ENCODE measurements around the gene PRKCE. TPM values are rescaled to one million over a fixed set of nuclear protein-coding genes. Genes with fewer than 3 reads are reported as not detected.

PRKCE gene
- polyA plus RNA-seq, 3 donors = 1.3 to 7.7 (median 2.3) TPM

GRCh38 chr2:46173030-46173429 lies 521.6 kb downstream of the PRKCE start:
- H3K79me2 ChIP-seq (ENCODE audit: insufficient read depth, low read length) = no peaks in the 10 kb centered on the region
- no peak overlapping the region for H3K4me3 ChIP-seq (replicated peaks in 1 of 3; ENCODE audit: low read depth in 2 of 3, low read length in 3 of 3)
- 87% methylated on average over 3 of the region's 4 CpGs for WGBS (ENCODE audit: insufficient coverage)
- TF ChIP-seq CTCF (IDR thresholded peaks at IDR 0.05) = no peak
- no peaks in the 10 kb centered on the region for H3K36me3 ChIP-seq (replicated peaks in 1 of 2; ENCODE audit: control insufficient read depth in 1 of 2, insufficient read depth in 2 of 2, low read length in 2 of 2)
- Mint-ChIP-seq H3K9me3 (no peaks in the 10 kb centered on the region), H3K27ac (no peak overlapping the region), H3K27me3 (ENCODE audit: low read depth in 3 of 3) (peaks cover 0 to 3% (median 0%) of the 10 kb centered on the region in 3 donors), H3K4me3 (no peak overlapping the region), H3K36me3 (peaks cover 0 to 5% of the 10 kb centered on the region in 2 donors), H3K4me1 (no peaks in the 10 kb centered on the region)
- no peaks in the 10 kb centered on the region for H4K20me1 ChIP-seq (ENCODE audit: insufficient read depth, low read length)
- H2AFZ ChIP-seq (ENCODE audit: insufficient read depth, low read depth, low read length, poor library complexity, severe bottlenecking) = no peak overlapping the region
- DNase-seq = no peak
- H3K4me2 ChIP-seq (replicated peaks; ENCODE audit: extremely low read depth, low read length, poor library complexity, severe bottlenecking) = no peak overlapping the region
- no peaks in the 10 kb centered on the region for H3K27me3 ChIP-seq (ENCODE audit: control insufficient read depth in 2 of 2, insufficient read depth in 2 of 2, low read length in 2 of 2)
- no peak overlapping the region for H3K9ac ChIP-seq (ENCODE audit: insufficient read depth, low read length, poor library complexity, severe bottlenecking)
- H3K27ac ChIP-seq (ENCODE audit: low read depth in 1 of 2, low read length in 2 of 2) = no peak overlapping the region
- no peaks in the 10 kb centered on the region for H3K4me1 ChIP-seq (ENCODE audit: control insufficient read depth in 1 of 2, insufficient read depth in 2 of 2, low read length in 2 of 2)
- no peaks in the 10 kb centered on the region for H3K9me3 ChIP-seq (replicated peaks in 1 of 2; ENCODE audit: control insufficient read depth in 1 of 2, insufficient read depth in 1 of 2, low read length in 2 of 2)
- intact Hi-C loops (cut with micrococcal nuclease) = no loop called here

GRCh38 chr2:46173636-46174250 lies 522.3 kb downstream of the PRKCE start:
- intact Hi-C loops (cut with micrococcal nuclease) = no loop called here
- Histone ChIP-seq H3K27ac (ENCODE audit: low read depth in 1 of 2, low read length in 2 of 2) (no peak overlapping the region), H3K9me3 (replicated peaks in 1 of 2; ENCODE audit: control insufficient read depth in 1 of 2, insufficient read depth in 1 of 2, low read length in 2 of 2) (no peaks in the 10 kb centered on the region), H3K4me2 (replicated peaks; ENCODE audit: extremely low read depth, low read length, poor library complexity, severe bottlenecking) (no peak overlapping the region), H3K4me1 (ENCODE audit: control insufficient read depth in 1 of 2, insufficient read depth in 2 of 2, low read length in 2 of 2) (no peaks in the 10 kb centered on the region), H3K9ac (ENCODE audit: insufficient read depth, low read length, poor library complexity, severe bottlenecking) (no peak overlapping the region), H3K4me3 (replicated peaks in 1 of 3; ENCODE audit: low read depth in 2 of 3, low read length in 3 of 3) (no peak overlapping the region), H3K79me2 (ENCODE audit: insufficient read depth, low read length) (no peaks in the 10 kb centered on the region), H3K36me3 (replicated peaks in 1 of 2; ENCODE audit: control insufficient read depth in 1 of 2, insufficient read depth in 2 of 2, low read length in 2 of 2) (no peaks in the 10 kb centered on the region), H3K27me3 (ENCODE audit: control insufficient read depth in 2 of 2, insufficient read depth in 2 of 2, low read length in 2 of 2) (no peaks in the 10 kb centered on the region), H4K20me1 (ENCODE audit: insufficient read depth, low read length) (no peaks in the 10 kb centered on the region), H2AFZ (ENCODE audit: insufficient read depth, low read depth, low read length, poor library complexity, severe bottlenecking) (no peak overlapping the region)
- WGBS (ENCODE audit: insufficient coverage) = 100% methylated on average over 4 of the region's 7 CpGs
- DNase-seq = no peak
- no peaks in the 10 kb centered on the region for H3K36me3 Mint-ChIP-seq
- no peaks in the 10 kb centered on the region for H3K4me1 Mint-ChIP-seq
- no peak overlapping the region for H3K27ac Mint-ChIP-seq
- H3K27me3 Mint-ChIP-seq (ENCODE audit: low read depth in 3 of 3) = peaks cover 0 to 3% (median 0%) of the 10 kb centered on the region in 3 donors
- no peak for TF ChIP-seq CTCF (IDR thresholded peaks at IDR 0.05)
- H3K4me3 Mint-ChIP-seq = no peak overlapping the region
- H3K9me3 Mint-ChIP-seq = no peaks in the 10 kb centered on the region
